ENCODE data around the gene PCK2. TPM values are rescaled to one million over a fixed set of nuclear protein-coding genes. Genes with fewer than 3 reads are reported as not detected.

The PCK2 gene
- total RNA-seq, 1 experiment from 2014 or later = 48.9 TPM

GRCh38 chr14:24060984-24061913 lies 32.9 kb upstream of the PCK2 start:
- no peak overlapping the region for H3K4me2 ChIP-seq (ENCODE audit: insufficient read depth, insufficient read length, low read length)
- no peak overlapping the region for H3K23ac ChIP-seq (ENCODE audit: insufficient read length, low read depth, low read length)
- H3K79me2 ChIP-seq (ENCODE audit: insufficient read depth, low read length) = no peaks in the 10 kb centered on the region
- H3K27me3 ChIP-seq (ENCODE audit: insufficient read depth, low read length) = no peaks in the 10 kb centered on the region
- no peak overlapping the region for H2AFZ ChIP-seq (ENCODE audit: low read length)
- H4K20me1 ChIP-seq (ENCODE audit: control insufficient read depth, insufficient read depth, insufficient read length) = peaks cover 2% of the 10 kb centered on the region
- H4K8ac ChIP-seq (replicated peaks; ENCODE audit: insufficient read length, low read depth, low read length) = no peak overlapping the region
- H3K9me3 ChIP-seq (ENCODE audit: control insufficient read depth, low read depth, low read length) = no peaks in the 10 kb centered on the region
- H2BK15ac ChIP-seq (ENCODE audit: low read depth, low read length) = no peak overlapping the region
- H3K4me3 Mint-ChIP-seq = peak overlapping the region in 1 of 2 experiments; percentile 19; a peak in 1 of 5 replicates
- no peak overlapping the region for H2BK12ac ChIP-seq (ENCODE audit: insufficient read length, low read depth, low read length)
- H3K18ac ChIP-seq (ENCODE audit: insufficient read length, low read depth, low read length) = no peak overlapping the region
- H3T11ph ChIP-seq (ENCODE audit: low read length) = no peak overlapping the region
- no peaks in the 10 kb centered on the region for H3K4me1 ChIP-seq (ENCODE audit: insufficient read depth, low read length)
- H3K27me3 Mint-ChIP-seq (ENCODE audit: low read depth) = no peaks in the 10 kb centered on the region; the same call in 1 of the 2 replicates
- H4K5ac ChIP-seq (ENCODE audit: insufficient read length, low read depth, low read length) = no peak overlapping the region
- no peak overlapping the region for H4K91ac ChIP-seq (ENCODE audit: insufficient read length, low read depth, low read length)
- H3K79me1 ChIP-seq (ENCODE audit: insufficient read depth, low read depth, low read length, poor library complexity, severe bottlenecking) = no peaks in the 10 kb centered on the region
- H3K14ac ChIP-seq (ENCODE audit: insufficient read depth, low read length) = no peak overlapping the region
- peaks cover 3 to 7% (median 4%) of the 10 kb centered on the region in 3 experiments; a peak in 5 of 7 replicates for H3K36me3 Mint-ChIP-seq (ENCODE audit: insufficient read depth in 1 of 3, low read depth in 3 of 3)
- no peak overlapping the region for H3K27ac ChIP-seq (ENCODE audit: insufficient read length, low read depth, low read length)
- no CpG with 5 or more reads among the region's 7 CpGs for WGBS (ENCODE audit: extremely low coverage, insufficient read length, low lambda C conversion rate)
- H3K4me1 Mint-ChIP-seq = peaks cover 2 to 11% of the 10 kb centered on the region in 2 experiments; a peak in 3 of 4 replicates
- no peak overlapping the region for H3K4ac ChIP-seq (ENCODE audit: low read depth, low read length)
- no peak overlapping the region for H2BK5ac ChIP-seq (ENCODE audit: insufficient read length, low read length)
- peak overlapping the region in 1 of 3 experiments; percentile 75; a peak in 3 of 7 replicates for H3K27ac Mint-ChIP-seq
- no peak overlapping the region for H3K9ac ChIP-seq (ENCODE audit: extremely low read depth, insufficient read length, low read length)
- DNase-seq = no peak
- no peak overlapping the region for H2AK5ac ChIP-seq (ENCODE audit: insufficient read length, low read length)
- no peak overlapping the region for H2BK120ac ChIP-seq (ENCODE audit: low read depth, low read length, poor library complexity, severe bottlenecking)
- H3K9me3 Mint-ChIP-seq = no peaks in the 10 kb centered on the region
- TF ChIP-seq CTCF (conservative IDR thresholded peaks at IDR 0.05) = no peak
- no peak overlapping the region for H2BK20ac ChIP-seq (ENCODE audit: low read depth, low read length, poor library complexity, severe bottlenecking)
- no peaks in the 10 kb centered on the region for H3K23me2 ChIP-seq (ENCODE audit: insufficient read length, low read depth, low read length, poor library complexity, severe bottlenecking)
- H3K56ac ChIP-seq (ENCODE audit: insufficient read length, low read depth, low read length) = no peak overlapping the region

Measured in H9 (cell line).